Mesothelial cell of epicardium (in vitro differentiated cells): ENCODE measurements around the gene HMOX2. TPM values are rescaled to one million over a fixed set of nuclear protein-coding genes. Genes with fewer than 3 reads are reported as not detected.

Experiments used
- DNase-seq, 2 experiments: peaks; one replicate each; pipeline ENCODE4 v3.0.0; 2021; ENCODE audit warnings: low spot score in 2 of 2; ENCODE audit not compliant: unreplicated experiment in 2 of 2
- H3K27ac Mint-ChIP-seq: 2 replicates; pipeline ENCODE4 v1.8.0; 2021; ENCODE audit warnings: mixed read lengths
- H3K27me3 Mint-ChIP-seq: 2 replicates; pipeline ENCODE4 v1.8.0; 2021; ENCODE audit warnings: low read depth, mixed read lengths
- H3K36me3 Mint-ChIP-seq: 2 replicates; pipeline ENCODE4 v1.8.0; 2021; ENCODE audit warnings: mixed read lengths
- H3K4me1 Mint-ChIP-seq: 2 replicates; pipeline ENCODE4 v1.8.0; 2021; ENCODE audit warnings: mixed read lengths
- H3K4me3 Mint-ChIP-seq: 2 replicates; pipeline ENCODE4 v1.8.0; 2021; ENCODE audit warnings: mild to moderate bottlenecking, moderate library complexity, mixed read lengths
- H3K9me3 Mint-ChIP-seq: 2 replicates; pipeline ENCODE4 v1.8.0; 2021; ENCODE audit warnings: mixed read lengths
- total RNA-seq: library from RNA; stranded (reverse); gene quantifications from 3 replicates; pipeline ENCODE4 v1.2.1, GENCODE V29; 2021
- TF ChIP-seq, protein P1 (sequence below): fragments of 200-600 bp; sonication (generic); IDR thresholded peaks from one replicate; pipeline ENCODE4 v1.5.0; 2021; ENCODE audit warnings: antibody characterized with exemption; ENCODE audit not compliant: unreplicated experiment

HMOX2 gene
- total RNA-seq, 1 donor from 2014 or later = 30.9 TPM

- Mint-ChIP-seq H3K9me3 (no peaks in the 10 kb centered on the region), H3K27ac (no peak overlapping the region), H3K36me3 (peaks cover 19% of the 10 kb centered on the region), H3K27me3 (no peaks in the 10 kb centered on the region), H3K4me3 (no peak overlapping the region), H3K4me1 (no peaks in the 10 kb centered on the region)
- no peak for DNase-seq
- TF ChIP-seq, protein P1, sequence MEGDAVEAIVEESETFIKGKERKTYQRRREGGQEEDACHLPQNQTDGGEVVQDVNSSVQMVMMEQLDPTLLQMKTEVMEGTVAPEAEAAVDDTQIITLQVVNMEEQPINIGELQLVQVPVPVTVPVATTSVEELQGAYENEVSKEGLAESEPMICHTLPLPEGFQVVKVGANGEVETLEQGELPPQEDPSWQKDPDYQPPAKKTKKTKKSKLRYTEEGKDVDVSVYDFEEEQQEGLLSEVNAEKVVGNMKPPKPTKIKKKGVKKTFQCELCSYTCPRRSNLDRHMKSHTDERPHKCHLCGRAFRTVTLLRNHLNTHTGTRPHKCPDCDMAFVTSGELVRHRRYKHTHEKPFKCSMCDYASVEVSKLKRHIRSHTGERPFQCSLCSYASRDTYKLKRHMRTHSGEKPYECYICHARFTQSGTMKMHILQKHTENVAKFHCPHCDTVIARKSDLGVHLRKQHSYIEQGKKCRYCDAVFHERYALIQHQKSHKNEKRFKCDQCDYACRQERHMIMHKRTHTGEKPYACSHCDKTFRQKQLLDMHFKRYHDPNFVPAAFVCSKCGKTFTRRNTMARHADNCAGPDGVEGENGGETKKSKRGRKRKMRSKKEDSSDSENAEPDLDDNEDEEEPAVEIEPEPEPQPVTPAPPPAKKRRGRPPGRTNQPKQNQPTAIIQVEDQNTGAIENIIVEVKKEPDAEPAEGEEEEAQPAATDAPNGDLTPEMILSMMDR = no peak
These were observed 20.2 kb upstream of the HMOX2 start for GRCh38 chr16:4455951-4456350.

- no peaks in the 10 kb centered on the region for H3K9me3 Mint-ChIP-seq
- DNase-seq = no peak
- TF ChIP-seq, protein P1 = no peak
- no peak overlapping the region for H3K4me3 Mint-ChIP-seq
- peaks cover 22% of the 10 kb centered on the region for H3K36me3 Mint-ChIP-seq
- H3K27ac Mint-ChIP-seq = peak overlapping the region; percentile 23
- peaks cover 4% of the 10 kb centered on the region for H3K4me1 Mint-ChIP-seq
- H3K27me3 Mint-ChIP-seq = no peaks in the 10 kb centered on the region
These were observed 15.3 kb upstream of the HMOX2 start for GRCh38 chr16:4460936-4461249.

DNA sequence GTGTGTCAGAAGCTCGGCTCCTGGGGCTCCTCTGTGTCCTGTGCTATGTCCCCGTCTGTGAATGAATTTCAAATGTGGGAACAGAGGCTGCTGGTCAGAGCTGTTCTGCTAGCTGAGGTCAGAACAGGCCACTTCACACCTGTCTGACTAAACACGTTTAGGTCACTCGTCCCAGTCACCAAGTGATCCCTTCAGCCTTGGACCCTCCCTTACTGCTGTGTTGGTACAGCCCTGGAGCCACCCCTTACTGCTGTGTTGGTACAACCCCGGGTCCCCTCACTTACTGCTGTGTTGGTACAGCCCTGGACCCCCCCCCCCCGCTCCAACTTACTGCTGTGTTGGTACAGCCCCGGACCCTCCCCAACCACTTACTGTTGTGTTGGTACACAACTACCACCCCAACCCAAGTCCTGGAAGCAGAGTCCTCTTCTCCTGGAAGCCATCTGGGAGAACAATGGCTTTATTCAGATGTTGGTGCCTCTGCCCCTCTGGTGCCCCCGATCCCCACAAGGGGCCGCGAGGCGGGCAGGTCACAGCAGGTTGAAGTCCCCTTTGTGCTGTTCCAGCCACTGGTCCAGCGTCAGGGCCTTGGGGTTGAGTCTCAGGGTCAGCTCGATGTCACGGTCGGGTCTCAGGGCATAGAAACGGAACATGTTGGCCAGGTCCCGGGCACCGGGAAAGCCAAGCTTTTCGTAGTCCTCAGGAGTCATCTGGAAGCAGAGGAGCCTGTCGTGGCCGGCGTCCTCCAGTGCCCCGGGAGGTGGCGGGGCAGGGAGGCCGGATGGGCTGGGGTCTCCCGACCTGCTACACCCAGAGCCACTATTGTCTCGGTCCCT lies 14.7 kb upstream of the HMOX2 start:
- DNase-seq = no peak
- H3K27me3 Mint-ChIP-seq = no peaks in the 10 kb centered on the region

DNA sequence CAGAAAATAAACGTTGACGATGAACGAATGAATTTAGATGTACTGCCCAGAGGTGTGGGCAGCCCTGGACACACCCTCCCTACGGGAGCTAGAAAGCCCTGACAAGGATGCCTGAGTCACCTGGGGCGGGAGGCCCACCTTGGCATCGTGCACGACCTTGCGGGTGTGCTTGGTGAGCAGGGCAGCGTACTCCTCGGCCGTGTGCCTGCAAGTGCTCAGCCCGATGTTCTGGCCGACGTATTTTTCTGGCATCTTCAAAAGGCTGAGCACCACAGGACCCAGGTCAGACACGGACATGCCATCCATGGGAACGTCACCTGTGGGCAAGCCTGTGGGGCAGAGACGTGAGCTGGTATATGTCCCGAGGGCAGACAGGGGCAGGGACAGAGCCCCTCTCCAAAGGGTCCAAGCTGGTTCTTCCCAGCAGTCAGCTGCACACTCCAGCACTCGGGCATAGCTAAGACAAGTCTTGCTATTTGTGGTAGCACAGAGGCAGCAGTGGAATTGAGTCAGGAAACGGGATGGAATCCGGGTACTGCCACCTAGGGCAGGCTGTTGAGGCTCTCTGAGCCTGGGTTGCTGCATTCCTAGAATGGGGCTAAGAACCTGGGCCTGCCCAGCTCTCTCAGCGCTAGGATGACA lies 12.6 kb upstream of the HMOX2 start:
- peaks cover 4% of the 10 kb centered on the region for H3K4me1 Mint-ChIP-seq
- DNase-seq = no peak
- no peaks in the 10 kb centered on the region for H3K27me3 Mint-ChIP-seq
- no peak overlapping the region for H3K4me3 Mint-ChIP-seq
- H3K27ac Mint-ChIP-seq = peak overlapping the region; percentile 77
- H3K9me3 Mint-ChIP-seq = no peaks in the 10 kb centered on the region
- H3K36me3 Mint-ChIP-seq = peaks cover 32% of the 10 kb centered on the region
- TF ChIP-seq, protein P1 = no peak

More for the DNA sequence above, 14.7 kb upstream of the HMOX2 start:
- H3K27ac Mint-ChIP-seq = peak overlapping the region; percentile 23
- H3K9me3 Mint-ChIP-seq = no peaks in the 10 kb centered on the region
- peaks cover 4% of the 10 kb centered on the region for H3K4me1 Mint-ChIP-seq
- H3K4me3 Mint-ChIP-seq = no peak overlapping the region
- TF ChIP-seq, protein P1 = no peak
- peaks cover 27% of the 10 kb centered on the region for H3K36me3 Mint-ChIP-seq

DNA sequence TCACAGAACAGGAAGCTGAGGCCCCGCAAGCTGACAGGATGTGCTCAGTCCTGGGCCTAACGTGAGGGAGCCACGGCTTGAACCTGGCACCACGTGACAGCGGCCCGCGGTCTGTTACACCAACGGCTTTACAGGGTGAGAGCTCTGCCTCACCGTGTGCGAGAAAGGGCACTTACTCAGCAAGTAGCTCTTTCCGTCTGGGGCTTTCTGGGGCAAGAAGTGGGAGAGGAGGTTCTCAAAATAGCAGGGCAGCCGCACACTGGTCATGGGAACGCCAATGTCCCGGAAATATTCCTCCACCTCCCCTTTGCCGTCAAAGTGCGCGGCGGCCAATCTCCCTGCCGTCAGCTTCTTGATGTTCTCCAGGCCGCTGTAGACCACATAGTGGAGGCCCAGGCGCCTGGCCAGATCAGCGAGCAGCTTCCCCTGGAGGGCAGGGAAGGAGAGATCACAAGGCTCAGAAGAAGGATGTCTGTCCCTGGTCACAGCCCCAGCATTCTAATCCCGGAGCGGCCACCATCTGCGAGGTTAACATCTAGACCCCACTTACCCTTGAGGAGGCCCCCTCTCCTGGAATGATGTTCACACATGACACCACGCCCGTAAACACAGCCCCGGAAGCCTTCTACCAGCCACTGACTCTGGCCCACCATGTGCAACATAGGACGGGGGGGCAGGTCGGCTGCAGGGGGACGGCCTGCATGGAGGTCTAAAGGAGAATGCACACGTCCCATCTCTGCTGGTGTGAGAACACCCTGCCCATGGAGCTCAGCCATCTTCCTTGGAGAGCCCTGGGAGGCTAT lies 10.0 kb upstream of the HMOX2 start:
- TF ChIP-seq, protein P1 = no peak
- Mint-ChIP-seq H3K4me3 (no peak overlapping the region), H3K27me3 (no peaks in the 10 kb centered on the region), H3K4me1 (peaks cover 4% of the 10 kb centered on the region), H3K27ac (no peak overlapping the region), H3K9me3 (no peaks in the 10 kb centered on the region), H3K36me3 (peaks cover 24% of the 10 kb centered on the region)
- no peak for DNase-seq
